GM12878 (cell line): Measurements from ENCODE around the gene ASAP3. TPM values are rescaled to one million over a fixed set of nuclear protein-coding genes. Genes with fewer than 3 reads are reported as not detected.

Experiments
- ATAC-seq: fragments of 200-7000 bp; cut with Tn5 transposase; 3 replicates; pipeline ENCODE4 v1.9.1; 2020; ENCODE audit warnings: mild to moderate bottlenecking, moderate library complexity
- BruUV-seq: library from RNA; stranded (reverse); fragments of 400-500 nt; replicated peaks from 2 replicates; lab custom pipeline; 2021; lab: Mats Ljungman, UMichigan
- CTCF ChIA-PET: fragments of 300-600 bp; sonication (Branson Sonifier 250); formaldehyde crosslinking; extraction: SDS; loops from one replicate; lab custom pipeline; 2021; ENCODE audit warnings: inconsistent platforms; lab: Yijun Ruan, JAX
- POLR2A ChIA-PET: fragments of 350-600 bp; formaldehyde crosslinking; extraction: SDS; loops from one replicate; lab custom pipeline; 2021; ENCODE audit warnings: inconsistent platforms; lab: Charles Lee
- RAD21 ChIA-PET: fragments of 300-600 bp; sonication (Branson Sonifier 250); formaldehyde crosslinking; loops from one replicate; lab custom pipeline; 2023; ENCODE audit warnings: antibody characterized with exemption; ENCODE audit not compliant: unreplicated experiment; lab: Charles Lee
- SMC1A ChIA-PET: fragments of 300-600 bp; sonication (Branson Sonifier 250); formaldehyde crosslinking; loops from one replicate; lab custom pipeline; 2023; ENCODE audit not compliant: unreplicated experiment, uncharacterized antibody; lab: Charles Lee
- DNase-seq: peaks from one replicate; pipeline ENCODE4 v3.0.0-alpha.2; 2011; ENCODE audit warnings: low read depth, low spot score
- FAIRE-seq: peaks from 3 replicates; lab custom pipeline; 2011; peaks lifted over from hg19 to GRCh38; lab: Jason Lieb, UNC
- H2AFZ ChIP-seq: 2 replicates; pipeline ENCODE4 v1.6.0; 2011; ENCODE audit warnings: low read depth, low read length, control low read depth; ENCODE audit not compliant: control insufficient read depth
- H3K27ac ChIP-seq: 2 replicates; pipeline ENCODE4 v1.5.1; 2011; ENCODE audit warnings: control low read depth; ENCODE audit not compliant: control insufficient read depth, insufficient read depth
- H3K27me3 ChIP-seq, 2 experiments: replicated peaks in 1 of 2; 2 replicates each; pipeline versions ENCODE4 v1.6.0 to v1.6.1; 2011; ENCODE audit warnings: low read length in 1 of 2; ENCODE audit not compliant: control insufficient read depth in 2 of 2, insufficient read depth in 2 of 2
- H3K36me3 ChIP-seq, 2 experiments: 2 replicates each; pipeline ENCODE4 v1.5.1; 2011; ENCODE audit warnings: low read length in 1 of 2; ENCODE audit not compliant: control insufficient read depth in 2 of 2, insufficient read depth in 2 of 2
- H3K4me1 ChIP-seq: 2 replicates; pipeline ENCODE4 v1.6.1; 2011; ENCODE audit warnings: mild to moderate bottlenecking, low read length, moderate library complexity, mixed read lengths; ENCODE audit not compliant: control insufficient read depth, insufficient read depth
- H3K4me2 ChIP-seq: 2 replicates; pipeline ENCODE4 v1.6.0; 2011; ENCODE audit warnings: control low read depth; ENCODE audit not compliant: control insufficient read depth, insufficient read depth
- H3K4me3 ChIP-seq: fragments of 200-600 bp; sonication (generic); 2 replicates; pipeline ENCODE4 v1.5.1; 2016
- H3K79me2 ChIP-seq: 2 replicates; pipeline ENCODE4 v1.6.0; 2011; ENCODE audit warnings: low read length; ENCODE audit not compliant: control insufficient read depth, insufficient read depth
- H3K9ac ChIP-seq: 2 replicates; pipeline ENCODE4 v1.8.0; 2011; ENCODE audit warnings: low read length, control low read depth, mixed read lengths; ENCODE audit not compliant: control insufficient read depth, insufficient read depth
- H3K9me3 ChIP-seq: replicated peaks from 3 replicates; pipeline ENCODE4 v1.5.1; 2011; ENCODE audit warnings: mild to moderate bottlenecking, low read length; ENCODE audit not compliant: control insufficient read depth, insufficient read depth
- H4K20me1 ChIP-seq: 2 replicates; pipeline ENCODE4 v1.6.0; 2011; ENCODE audit not compliant: control insufficient read depth, insufficient read depth
- BRCA1 ChIP-seq: IDR thresholded peaks from 2 replicates; pipeline ENCODE4 v1.6.1; 2011; ENCODE audit warnings: low read depth, low read length, improper control_type of control experiment
- KLF5 ChIP-seq: fragments of 450-650 bp; IDR thresholded peaks from 2 replicates; pipeline ENCODE4 v1.6.1; 2014; ENCODE audit warnings: mild to moderate bottlenecking; ENCODE audit not compliant: partially characterized antibody
- MTA3 ChIP-seq: IDR thresholded peaks from 2 replicates; pipeline ENCODE4 v1.6.1; 2012; ENCODE audit warnings: low read length, inconsistent platforms, borderline replicate concordance
- MYC ChIP-seq: IDR thresholded peaks from 2 replicates; pipeline ENCODE4 v1.6.1; 2011; ENCODE audit warnings: mild to moderate bottlenecking, low read length, moderate library complexity, inconsistent platforms; ENCODE audit not compliant: insufficient read depth, insufficient replicate concordance, insufficient read length, severe bottlenecking
- NFXL1 ChIP-seq: fragments of 450-650 bp; IDR thresholded peaks from 2 replicates; pipeline ENCODE4 v1.6.1; 2017; ENCODE audit warnings: antibody characterized with exemption, mild to moderate bottlenecking, borderline replicate concordance
- SIX5 ChIP-seq: IDR thresholded peaks from 2 replicates; pipeline ENCODE4 v1.6.1; 2011; ENCODE audit warnings: mild to moderate bottlenecking, low read depth, low read length, moderate library complexity; ENCODE audit not compliant: severe bottlenecking
- SMC3 ChIP-seq: IDR thresholded peaks from 2 replicates; pipeline ENCODE4 v1.6.1; 2011; ENCODE audit warnings: low read length, improper control_type of control experiment, borderline replicate concordance
- TCF12 ChIP-seq: IDR thresholded peaks from 2 replicates; pipeline ENCODE4 v1.6.1; 2011; ENCODE audit warnings: low read depth, mild to moderate bottlenecking, low read length
- WGBS: methylation state at CpG from one replicate; pipeline ENCODE4 v1.1.6; 2016; ENCODE audit warnings: low lambda C conversion rate; ENCODE audit not compliant: insufficient replicate concordance, insufficient coverage; ENCODE audit errors: missing lambda C conversion rate; 5-methylcytosine and 5-hydroxymethylcytosine counted together
- in situ Hi-C: fragments of 300-500 bp; cut with MboI; formaldehyde crosslinking; loops from 9 replicates; pipeline ENCODE4 v1.14.3; 2018; ENCODE audit warnings: mixed read lengths
- intact Hi-C: fragments of 100-400 bp; cut with micrococcal nuclease; formaldehyde crosslinking; loops from one replicate; pipeline ENCODE4 v1.14.2; 2022; ENCODE audit not compliant: unreplicated experiment
- polyA plus RNA-seq, 11 experiments: library from polyadenylated mRNA; depleted of rRNA in 4 of 11; unstranded in 6 of 11; stranded (reverse) in 5 of 11; fragments of >200 nt; fragmentation: Nextera tagmentation in 4 of 11; fragmentation: Illumina TruSeq in 1 of 11; extraction: Ambion mirVana in 4 of 11; extraction: Trizol in 1 of 11; gene quantifications; 1 replicate in 1 of 11; 2 replicates in 10 of 11; pipeline versions ENCODE4 v1.2.1 to v1.2.3, GENCODE V29; 2011 to 2016; ENCODE audit warnings: inconsistent platforms in 2 of 11, missing spikeins in 2 of 11, low read depth in 1 of 11
- total RNA-seq, 4 experiments: library from RNA; depleted of rRNA in 3 of 4; stranded (reverse); fragments of >200 nt in 3 of 4; fragmentation: Illumina TruSeq in 1 of 4; extraction: Trizol in 1 of 4; gene quantifications; 2 replicates each; pipeline versions ENCODE4 v1.2.1 to v1.2.3, GENCODE V29; 2013 to 2021
- TF ChIP-seq, protein P1 (sequence below), 3 experiments: IDR thresholded peaks in 2 of 3; conservative IDR thresholded peaks in 1 of 3; 2 replicates each; pipeline ENCODE4 v1.5.1; 2011; ENCODE audit warnings: low read depth in 3 of 3, low read length in 3 of 3, mild to moderate bottlenecking in 3 of 3, control low read depth in 2 of 3, moderate library complexity in 2 of 3, inconsistent platforms in 1 of 3, mixed read lengths in 1 of 3; ENCODE audit not compliant: control insufficient read depth in 2 of 3, insufficient read depth in 1 of 3; ENCODE audit errors: extremely low read depth in 1 of 3

ASAP3 gene
- total and polyA plus RNA-seq, 10 of the 15 experiments (the other 5 are each of a cell fraction or from before 2014, with no cell fraction given): 0.04 to 0.92 (median 0.34) TPM; not detected in 1

DNA sequence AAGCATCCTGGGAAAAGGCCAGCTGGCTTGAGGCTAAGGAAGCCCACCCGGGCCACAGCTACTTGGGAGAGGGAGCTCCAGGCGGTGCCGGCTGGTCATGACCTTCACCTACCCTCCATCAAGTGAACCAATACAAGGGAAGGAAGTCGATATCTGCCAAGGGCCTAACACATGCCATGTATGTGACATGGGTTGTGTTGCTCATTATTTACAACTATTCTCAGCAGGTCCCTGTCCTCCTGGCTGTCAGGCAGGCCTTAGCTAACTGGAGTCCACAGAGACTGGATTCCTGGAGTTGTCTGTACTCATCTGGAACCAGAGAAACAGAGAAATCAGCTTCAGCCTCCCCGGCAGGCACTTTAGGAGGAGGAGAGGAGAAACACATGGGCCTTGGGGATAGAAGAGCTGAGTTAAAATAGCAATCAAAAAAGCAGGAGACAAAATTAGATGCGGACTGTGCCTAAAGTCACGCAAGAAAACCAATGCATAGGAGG, 75.1 kb downstream of the ASAP3 start (continued):
- no peak for TF ChIP-seq SIX5

DNA sequence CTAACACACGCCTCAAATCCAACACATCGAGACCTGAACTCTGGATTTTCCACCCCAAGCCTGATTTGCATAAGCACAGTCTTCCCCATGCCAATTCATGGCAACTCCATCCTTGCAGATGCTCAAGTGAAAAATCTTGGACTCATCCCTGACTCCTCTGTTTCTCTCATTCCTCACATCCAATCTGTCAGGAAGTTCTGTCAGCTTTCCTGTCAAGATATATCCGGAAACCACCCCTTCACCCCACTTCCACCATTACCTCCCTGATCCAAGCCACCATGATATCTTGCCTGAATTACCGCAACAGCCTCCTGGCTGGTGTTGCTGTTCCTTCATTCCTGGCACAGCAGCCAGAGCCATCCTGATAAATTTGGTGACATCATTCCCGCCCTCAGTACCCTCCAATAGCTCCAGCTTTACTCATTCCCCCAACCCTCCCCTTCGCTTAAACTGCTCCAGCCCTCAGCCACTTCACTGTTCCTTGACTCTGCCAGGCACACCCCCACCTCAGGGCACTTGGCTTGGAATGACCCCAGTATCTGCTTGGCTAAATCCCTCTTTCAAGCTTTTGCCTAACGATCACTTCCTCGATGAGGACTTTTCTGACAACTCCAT, 76.9 kb downstream of the ASAP3 start:
- Histone ChIP-seq H4K20me1 (no peaks in the 10 kb centered on the region), H3K79me2 (no peaks in the 10 kb centered on the region), H3K9ac (no peak overlapping the region), H3K27me3 (peaks cover 1 to 3% of the 10 kb centered on the region in 2 experiments; a peak in 2 of 4 replicates), H3K27ac (no peak overlapping the region), H3K4me2 (no peak overlapping the region), H3K36me3 (no peaks in the 10 kb centered on the region), H3K9me3 (no peaks in the 10 kb centered on the region), H3K4me1 (0 out of 2 replicates have a peak, but pooled peaks cover 5% of the 10 kb centered on the region), H2AFZ (no peak overlapping the region), H3K4me3 (no peak overlapping the region)
- ATAC-seq: no peak
- no peak for DNase-seq
- intact Hi-C loops: no loop called here
- no TSS peak for BruUV-seq
- ChIA-PET RAD21 (no interaction called here), SMC1A (no interaction called here), POLR2A (no interaction called here), CTCF (no interaction called here)
- TF ChIP-seq SMC3 (no peak), MYC (no peak), BRCA1 (no peak), NFXL1 (no peak), TCF12 (no peak), MTA3 (no peak), KLF5 (no peak)
- TF ChIP-seq, protein P1, sequence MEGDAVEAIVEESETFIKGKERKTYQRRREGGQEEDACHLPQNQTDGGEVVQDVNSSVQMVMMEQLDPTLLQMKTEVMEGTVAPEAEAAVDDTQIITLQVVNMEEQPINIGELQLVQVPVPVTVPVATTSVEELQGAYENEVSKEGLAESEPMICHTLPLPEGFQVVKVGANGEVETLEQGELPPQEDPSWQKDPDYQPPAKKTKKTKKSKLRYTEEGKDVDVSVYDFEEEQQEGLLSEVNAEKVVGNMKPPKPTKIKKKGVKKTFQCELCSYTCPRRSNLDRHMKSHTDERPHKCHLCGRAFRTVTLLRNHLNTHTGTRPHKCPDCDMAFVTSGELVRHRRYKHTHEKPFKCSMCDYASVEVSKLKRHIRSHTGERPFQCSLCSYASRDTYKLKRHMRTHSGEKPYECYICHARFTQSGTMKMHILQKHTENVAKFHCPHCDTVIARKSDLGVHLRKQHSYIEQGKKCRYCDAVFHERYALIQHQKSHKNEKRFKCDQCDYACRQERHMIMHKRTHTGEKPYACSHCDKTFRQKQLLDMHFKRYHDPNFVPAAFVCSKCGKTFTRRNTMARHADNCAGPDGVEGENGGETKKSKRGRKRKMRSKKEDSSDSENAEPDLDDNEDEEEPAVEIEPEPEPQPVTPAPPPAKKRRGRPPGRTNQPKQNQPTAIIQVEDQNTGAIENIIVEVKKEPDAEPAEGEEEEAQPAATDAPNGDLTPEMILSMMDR (IDR thresholded peaks at IDR 0.05 in 2 of 3, conservative IDR thresholded peaks at IDR 0.05 in 1 of 3; ENCODE audit: control insufficient read depth in 2 of 3, extremely low read depth in 1 of 3, insufficient read depth in 1 of 3, low read depth in 3 of 3, low read length in 3 of 3): no peak
- in situ Hi-C loops: no loop called here
- FAIRE-seq: no peak
- WGBS: 31% methylated on average over 8 of the region's 8 CpGs
